Right atrium auricular region (tissue), 2 donors: ENCODE measurements around the gene TBC1D21. TPM values are rescaled to one million over a fixed set of nuclear protein-coding genes. Genes with fewer than 3 reads are reported as not detected.

Experiments used
- DNase-seq: peaks from one replicate; pipeline ENCODE4 v3.0.0-alpha.2; 2019; ENCODE audit warnings: low spot score
- H3K27ac ChIP-seq, 2 donors: fragments of 200-600 bp; sonication (generic); 1 replicate in 1 of 2; 2 replicates in 1 of 2; pipeline ENCODE4 v1.5.1; 2016 to 2019
- H3K27me3 ChIP-seq, 2 donors: fragments of 200-600 bp; sonication (generic); one replicate each; pipeline versions ENCODE4 v1.5.1 to v1.6.0; 2017 to 2019
- H3K36me3 ChIP-seq: fragments of 200-600 bp; sonication (generic); one replicate; pipeline ENCODE4 v1.5.1; 2016
- H3K4me1 ChIP-seq, 2 donors: fragments of 200-600 bp; sonication (generic); one replicate each; pipeline versions ENCODE4 v1.5.1 to v1.6.0; 2017 to 2019
- H3K4me3 ChIP-seq, 2 donors: fragments of 200-600 bp; sonication (generic); 1 replicate in 1 of 2; 2 replicates in 1 of 2; pipeline ENCODE4 v1.5.1; 2017 to 2019; ENCODE audit warnings: mild to moderate bottlenecking in 1 of 2, moderate library complexity in 1 of 2
- H3K9me3 ChIP-seq, 2 donors: fragments of 200-600 bp; sonication (generic); one replicate each; pipeline ENCODE4 v1.5.1; 2019
- CTCF ChIP-seq, 2 donors: fragments of 200-600 bp; sonication (generic); IDR thresholded peaks; one replicate each; pipeline ENCODE4 v1.5.1; 2019; ENCODE audit warnings: antibody characterized with exemption in 2 of 2
- total RNA-seq, 2 donors: library from RNA; depleted of rRNA; stranded (reverse); fragments of >200 nt; gene quantifications; one replicate each; pipeline ENCODE4 v1.1.0, GENCODE V29; 2016

Gene TBC1D21
- total RNA-seq, 2 donors from 2014 or later: not detected

GRCh38 chr15:73865379-73865778 lies 8.0 kb upstream of the TBC1D21 start:
- Histone ChIP-seq H3K4me3 (no peak overlapping the region), H3K36me3 (no peaks in the 10 kb centered on the region), H3K9me3 (no peaks in the 10 kb centered on the region), H3K27ac (no peak overlapping the region), H3K27me3 (no peaks in the 10 kb centered on the region), H3K4me1 (peaks cover 0 to 14% of the 10 kb centered on the region in 2 donors)
- DNase-seq: no peak
- no peak for TF ChIP-seq CTCF (IDR thresholded peaks at IDR 0.05)

GRCh38 chr15:73865904-73866303 lies 7.5 kb upstream of the TBC1D21 start:
- Histone ChIP-seq H3K4me3 (no peak overlapping the region), H3K9me3 (no peaks in the 10 kb centered on the region), H3K4me1 (peaks cover 0 to 19% of the 10 kb centered on the region in 2 donors), H3K27me3 (no peaks in the 10 kb centered on the region), H3K27ac (no peak overlapping the region), H3K36me3 (no peaks in the 10 kb centered on the region)
- DNase-seq: no peak
- TF ChIP-seq CTCF (IDR thresholded peaks at IDR 0.05): no peak

GRCh38 chr15:73866481-73866880 lies 6.9 kb upstream of the TBC1D21 start:
- Histone ChIP-seq H3K27ac (no peak overlapping the region), H3K27me3 (no peaks in the 10 kb centered on the region), H3K9me3 (no peaks in the 10 kb centered on the region), H3K4me1 (peaks cover 0 to 25% of the 10 kb centered on the region in 2 donors), H3K4me3 (no peak overlapping the region), H3K36me3 (no peaks in the 10 kb centered on the region)
- TF ChIP-seq CTCF (IDR thresholded peaks at IDR 0.05): no peak
- DNase-seq: no peak

GRCh38 chr15:73866881-73867410 lies 6.4 kb upstream of the TBC1D21 start:
- Histone ChIP-seq H3K36me3 (no peaks in the 10 kb centered on the region), H3K9me3 (no peaks in the 10 kb centered on the region), H3K27ac (no peak overlapping the region), H3K4me1 (peaks cover 0 to 27% of the 10 kb centered on the region in 2 donors), H3K27me3 (no peaks in the 10 kb centered on the region), H3K4me3 (no peak overlapping the region)
- TF ChIP-seq CTCF (IDR thresholded peaks at IDR 0.05): no peak
- no peak for DNase-seq

- DNase-seq: no peak
- Histone ChIP-seq H3K27me3 (no peaks in the 10 kb centered on the region), H3K27ac (no peak overlapping the region), H3K4me1 (peaks cover 0 to 27% of the 10 kb centered on the region in 2 donors), H3K36me3 (no peaks in the 10 kb centered on the region), H3K4me3 (no peak overlapping the region), H3K9me3 (no peaks in the 10 kb centered on the region)
- no peak for TF ChIP-seq CTCF (IDR thresholded peaks at IDR 0.05)
These were observed 5.9 kb upstream of the TBC1D21 start for GRCh38 chr15:73867426-73867825.

GRCh38 chr15:73867956-73868355 lies 5.4 kb upstream of the TBC1D21 start:
- DNase-seq: no peak
- H3K4me1 ChIP-seq: peaks cover 0 to 27% of the 10 kb centered on the region in 2 donors
- H3K9me3 ChIP-seq: no peaks in the 10 kb centered on the region
- no peaks in the 10 kb centered on the region for H3K36me3 ChIP-seq
- no peak for TF ChIP-seq CTCF (IDR thresholded peaks at IDR 0.05)
- no peak overlapping the region for H3K4me3 ChIP-seq
- H3K27me3 ChIP-seq: no peaks in the 10 kb centered on the region
- no peak overlapping the region for H3K27ac ChIP-seq
